Astrocyte (in vitro differentiated cells and primary cell): Measurements from ENCODE around the gene HSD17B2.

Source experiments
- EZH2 ChIP-seq: IDR thresholded peaks from 2 replicates; pipeline ENCODE4 v1.6.1; 2012; ENCODE audit warnings: mild to moderate bottlenecking, low read length, inconsistent platforms; ENCODE audit not compliant: insufficient read depth
- TF ChIP-seq, protein P1 (sequence below): IDR thresholded peaks from 2 replicates; pipeline ENCODE4 v1.5.1; 2011; ENCODE audit warnings: low read depth, mild to moderate bottlenecking, inconsistent platforms, low read length, moderate library complexity; ENCODE audit not compliant: insufficient read depth

DNA sequence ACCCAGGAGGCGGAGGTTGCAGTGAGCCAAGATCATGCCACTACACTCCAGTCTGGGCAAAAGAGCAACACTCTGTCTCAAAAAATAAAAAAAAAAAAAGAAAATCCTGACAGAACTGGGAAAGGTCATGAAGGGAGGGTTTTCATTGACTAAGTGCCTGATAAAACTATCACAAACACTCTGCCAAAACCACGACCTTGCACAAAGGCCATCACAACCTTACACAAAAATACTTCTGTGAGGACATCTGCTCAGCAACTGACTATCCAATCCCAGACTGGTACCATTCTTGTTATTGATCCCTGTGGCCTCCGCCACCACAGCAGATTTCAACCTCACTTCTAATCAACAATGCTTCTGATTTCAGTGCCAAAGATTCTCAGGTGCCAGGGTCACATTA lies 94.8 kb downstream of the HSD17B2 start:
- TF ChIP-seq, protein P1, sequence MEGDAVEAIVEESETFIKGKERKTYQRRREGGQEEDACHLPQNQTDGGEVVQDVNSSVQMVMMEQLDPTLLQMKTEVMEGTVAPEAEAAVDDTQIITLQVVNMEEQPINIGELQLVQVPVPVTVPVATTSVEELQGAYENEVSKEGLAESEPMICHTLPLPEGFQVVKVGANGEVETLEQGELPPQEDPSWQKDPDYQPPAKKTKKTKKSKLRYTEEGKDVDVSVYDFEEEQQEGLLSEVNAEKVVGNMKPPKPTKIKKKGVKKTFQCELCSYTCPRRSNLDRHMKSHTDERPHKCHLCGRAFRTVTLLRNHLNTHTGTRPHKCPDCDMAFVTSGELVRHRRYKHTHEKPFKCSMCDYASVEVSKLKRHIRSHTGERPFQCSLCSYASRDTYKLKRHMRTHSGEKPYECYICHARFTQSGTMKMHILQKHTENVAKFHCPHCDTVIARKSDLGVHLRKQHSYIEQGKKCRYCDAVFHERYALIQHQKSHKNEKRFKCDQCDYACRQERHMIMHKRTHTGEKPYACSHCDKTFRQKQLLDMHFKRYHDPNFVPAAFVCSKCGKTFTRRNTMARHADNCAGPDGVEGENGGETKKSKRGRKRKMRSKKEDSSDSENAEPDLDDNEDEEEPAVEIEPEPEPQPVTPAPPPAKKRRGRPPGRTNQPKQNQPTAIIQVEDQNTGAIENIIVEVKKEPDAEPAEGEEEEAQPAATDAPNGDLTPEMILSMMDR, result no peak
- TF ChIP-seq EZH2, result no peak
